Liver (tissue), 9 donors: ENCODE data around the gene FMN1. TPM values are rescaled to one million over a fixed set of nuclear protein-coding genes. Genes with fewer than 3 reads are reported as not detected.

Experiments used
- DNase-seq: peaks from one replicate; pipeline ENCODE4 v3.0.0-alpha.2; 2017; ENCODE audit warnings: low spot score
- H3K27ac ChIP-seq, 2 donors: one replicate each; pipeline ENCODE4 v1.7.0; 2013; ENCODE audit warnings: inconsistent platforms in 2 of 2, low read length in 2 of 2, control low read depth in 1 of 2, low read depth in 1 of 2, mild to moderate bottlenecking in 1 of 2
- H3K27me3 ChIP-seq, 4 donors: one replicate each; pipeline versions ENCODE4 v1.6.1 to v1.7.0; 2013; ENCODE audit warnings: low read length in 3 of 4, inconsistent platforms in 1 of 4, mild to moderate bottlenecking in 1 of 4, moderate library complexity in 1 of 4; ENCODE audit not compliant: control insufficient read depth in 4 of 4, insufficient read depth in 4 of 4
- H3K36me3 ChIP-seq, 4 donors: one replicate each; pipeline versions ENCODE4 v1.6.1 to v1.7.0; 2013; ENCODE audit warnings: low read length in 3 of 4, mild to moderate bottlenecking in 3 of 4, low read depth in 1 of 4, moderate library complexity in 1 of 4; ENCODE audit not compliant: control insufficient read depth in 4 of 4, insufficient read depth in 3 of 4
- H3K4me1 ChIP-seq, 4 donors: one replicate each; pipeline versions ENCODE4 v1.6.1 to v1.7.0; 2013; ENCODE audit warnings: low read length in 3 of 4, mild to moderate bottlenecking in 3 of 4, moderate library complexity in 1 of 4; ENCODE audit not compliant: control insufficient read depth in 4 of 4, insufficient read depth in 4 of 4
- H3K4me3 ChIP-seq, 3 donors: one replicate each; pipeline versions ENCODE4 v1.6.1 to v1.7.0; 2013; ENCODE audit warnings: low read length in 3 of 3, control low read depth in 1 of 3, low read depth in 1 of 3, mild to moderate bottlenecking in 1 of 3
- H3K9ac ChIP-seq, 2 donors: one replicate each; pipeline ENCODE4 v1.7.0; 2013; ENCODE audit warnings: low read length in 2 of 2, mild to moderate bottlenecking in 2 of 2, moderate library complexity in 2 of 2, control low read depth in 1 of 2, low read depth in 1 of 2
- H3K9me3 ChIP-seq, 4 donors: one replicate each; pipeline versions ENCODE4 v1.6.1 to v1.7.0; 2013; ENCODE audit warnings: low read length in 3 of 4; ENCODE audit not compliant: control insufficient read depth in 4 of 4
- EGR1 ChIP-seq, 2 donors: IDR thresholded peaks; 2 replicates each; pipeline ENCODE4 v1.6.1; 2016 to 2018; ENCODE audit warnings: antibody characterized with exemption in 2 of 2, low read depth in 2 of 2
- FOXA1 ChIP-seq: IDR thresholded peaks from 2 replicates; pipeline ENCODE4 v1.6.1; 2016; ENCODE audit warnings: antibody characterized with exemption
- FOXA2 ChIP-seq: IDR thresholded peaks from 2 replicates; pipeline ENCODE4 v1.6.1; 2016; ENCODE audit warnings: antibody characterized with exemption
- GABPA ChIP-seq, 2 donors: IDR thresholded peaks in 1 of 2; conservative IDR thresholded peaks in 1 of 2; 2 replicates each; pipeline ENCODE4 v1.6.1; 2016; ENCODE audit warnings: antibody characterized with exemption in 2 of 2, mild to moderate bottlenecking in 1 of 2, moderate library complexity in 1 of 2
- HNF4A ChIP-seq, 2 donors: conservative IDR thresholded peaks; 2 replicates each; pipeline ENCODE4 v1.6.1; 2016; ENCODE audit warnings: antibody characterized with exemption in 2 of 2, mild to moderate bottlenecking in 2 of 2
- HNF4G ChIP-seq: IDR thresholded peaks from 2 replicates; pipeline ENCODE4 v1.6.1; 2016; ENCODE audit warnings: antibody characterized with exemption
- JUND ChIP-seq, 2 donors: IDR thresholded peaks; 2 replicates each; pipeline ENCODE4 v1.6.1; 2016; ENCODE audit warnings: antibody characterized with exemption in 2 of 2
- MAX ChIP-seq: IDR thresholded peaks from 2 replicates; pipeline ENCODE4 v1.6.1; 2016; ENCODE audit warnings: antibody characterized with exemption
- NR2F2 ChIP-seq: IDR thresholded peaks from 2 replicates; pipeline ENCODE4 v1.6.1; 2016; ENCODE audit warnings: antibody characterized with exemption
- RAD21 ChIP-seq, 2 donors: IDR thresholded peaks; 2 replicates each; pipeline ENCODE4 v1.6.1; 2016; ENCODE audit warnings: antibody characterized with exemption in 2 of 2, mild to moderate bottlenecking in 2 of 2
- RXRA ChIP-seq, 2 donors: IDR thresholded peaks; 2 replicates each; pipeline ENCODE4 v1.6.1; 2017 to 2018; ENCODE audit warnings: antibody characterized with exemption in 2 of 2, mild to moderate bottlenecking in 1 of 2
- SP1 ChIP-seq: IDR thresholded peaks from 2 replicates; pipeline ENCODE4 v1.6.1; 2018; ENCODE audit warnings: antibody characterized with exemption, mild to moderate bottlenecking
- TAF1 ChIP-seq: conservative IDR thresholded peaks from 2 replicates; pipeline ENCODE4 v1.6.1; 2016; ENCODE audit warnings: antibody characterized with exemption, mild to moderate bottlenecking
- YY1 ChIP-seq: IDR thresholded peaks from 2 replicates; pipeline ENCODE4 v1.6.1; 2016; ENCODE audit warnings: antibody characterized with exemption, mild to moderate bottlenecking
- WGBS: extraction: QIAGEN DNeasy Blood & Tissue Kit; methylation state at CpG from one replicate; pipeline ENCODE4 v1.1.7; 2013; 5-methylcytosine and 5-hydroxymethylcytosine counted together
- polyA plus RNA-seq, 2 donors: library from polyadenylated mRNA; stranded (reverse) in 1 of 2; unstranded in 1 of 2; fragments of 200-250 nt in 1 of 2; fragments of >200 nt in 1 of 2; fragmentation: Nextera tagmentation in 1 of 2; extraction: Ambion mirVana in 1 of 2; gene quantifications; one replicate each; pipeline versions ENCODE4 v1.2.1 to v1.2.3, GENCODE V29; 2013 to 2015
- total RNA-seq, 2 donors: library from RNA; depleted of rRNA; stranded (reverse); fragments of >200 nt; gene quantifications; one replicate each; pipeline ENCODE4 v1.2.3, GENCODE V29; 2014
- TF ChIP-seq, protein P1 (sequence below): IDR thresholded peaks from 2 replicates; pipeline ENCODE4 v1.6.1; 2016; ENCODE audit warnings: antibody characterized with exemption, mild to moderate bottlenecking
- TF ChIP-seq, protein P2 (sequence below): IDR thresholded peaks from 2 replicates; pipeline ENCODE4 v1.6.1; 2016; ENCODE audit warnings: antibody characterized with exemption
- TF ChIP-seq, protein P3 (sequence below): fragments of 150-350 bp; IDR thresholded peaks from 2 replicates; pipeline ENCODE4 v1.5.1; 2017; ENCODE audit warnings: improper control_type of control experiment, low read depth, low read length; ENCODE audit not compliant: missing input control
- TF ChIP-seq, protein P4 (sequence below): IDR thresholded peaks from 2 replicates; pipeline ENCODE4 v1.6.1; 2016; ENCODE audit warnings: antibody characterized with exemption
- donor health status: healthy.
- donor health status: healthy.
- donor health status: healthy.
- donor health status: healthy.
- donor health status: healthy.

The FMN1 gene
- total and polyA plus RNA-seq, 4 donors = 0.21 to 5.4 (median 0.53) TPM

GRCh38 chr15:33095641-33096040 lies 98.9 kb downstream of the FMN1 start:
- Histone ChIP-seq H3K4me3 (no peak overlapping the region), H3K36me3 (no peaks in the 10 kb centered on the region), H3K9me3 (no peaks in the 10 kb centered on the region), H3K4me1 (no peaks in the 10 kb centered on the region), H3K27me3 (no peaks in the 10 kb centered on the region), H3K9ac (no peak overlapping the region), H3K27ac (no peak overlapping the region)
- 89% methylated on average over 2 of the region's 2 CpGs for WGBS
- TF ChIP-seq RAD21 (IDR thresholded peaks at IDR 0.05) = no peak
- no peak for TF ChIP-seq YY1
- TF ChIP-seq, protein P1, sequence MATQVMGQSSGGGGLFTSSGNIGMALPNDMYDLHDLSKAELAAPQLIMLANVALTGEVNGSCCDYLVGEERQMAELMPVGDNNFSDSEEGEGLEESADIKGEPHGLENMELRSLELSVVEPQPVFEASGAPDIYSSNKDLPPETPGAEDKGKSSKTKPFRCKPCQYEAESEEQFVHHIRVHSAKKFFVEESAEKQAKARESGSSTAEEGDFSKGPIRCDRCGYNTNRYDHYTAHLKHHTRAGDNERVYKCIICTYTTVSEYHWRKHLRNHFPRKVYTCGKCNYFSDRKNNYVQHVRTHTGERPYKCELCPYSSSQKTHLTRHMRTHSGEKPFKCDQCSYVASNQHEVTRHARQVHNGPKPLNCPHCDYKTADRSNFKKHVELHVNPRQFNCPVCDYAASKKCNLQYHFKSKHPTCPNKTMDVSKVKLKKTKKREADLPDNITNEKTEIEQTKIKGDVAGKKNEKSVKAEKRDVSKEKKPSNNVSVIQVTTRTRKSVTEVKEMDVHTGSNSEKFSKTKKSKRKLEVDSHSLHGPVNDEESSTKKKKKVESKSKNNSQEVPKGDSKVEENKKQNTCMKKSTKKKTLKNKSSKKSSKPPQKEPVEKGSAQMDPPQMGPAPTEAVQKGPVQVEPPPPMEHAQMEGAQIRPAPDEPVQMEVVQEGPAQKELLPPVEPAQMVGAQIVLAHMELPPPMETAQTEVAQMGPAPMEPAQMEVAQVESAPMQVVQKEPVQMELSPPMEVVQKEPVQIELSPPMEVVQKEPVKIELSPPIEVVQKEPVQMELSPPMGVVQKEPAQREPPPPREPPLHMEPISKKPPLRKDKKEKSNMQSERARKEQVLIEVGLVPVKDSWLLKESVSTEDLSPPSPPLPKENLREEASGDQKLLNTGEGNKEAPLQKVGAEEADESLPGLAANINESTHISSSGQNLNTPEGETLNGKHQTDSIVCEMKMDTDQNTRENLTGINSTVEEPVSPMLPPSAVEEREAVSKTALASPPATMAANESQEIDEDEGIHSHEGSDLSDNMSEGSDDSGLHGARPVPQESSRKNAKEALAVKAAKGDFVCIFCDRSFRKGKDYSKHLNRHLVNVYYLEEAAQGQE = no peak
- no peak for TF ChIP-seq JUND (IDR thresholded peaks at IDR 0.05)
- TF ChIP-seq HNF4A (conservative IDR thresholded peaks at IDR 0.05) = no peak
- no peak for TF ChIP-seq TAF1
- TF ChIP-seq SP1 = no peak
- TF ChIP-seq FOXA2 = no peak
- TF ChIP-seq, protein P2, sequence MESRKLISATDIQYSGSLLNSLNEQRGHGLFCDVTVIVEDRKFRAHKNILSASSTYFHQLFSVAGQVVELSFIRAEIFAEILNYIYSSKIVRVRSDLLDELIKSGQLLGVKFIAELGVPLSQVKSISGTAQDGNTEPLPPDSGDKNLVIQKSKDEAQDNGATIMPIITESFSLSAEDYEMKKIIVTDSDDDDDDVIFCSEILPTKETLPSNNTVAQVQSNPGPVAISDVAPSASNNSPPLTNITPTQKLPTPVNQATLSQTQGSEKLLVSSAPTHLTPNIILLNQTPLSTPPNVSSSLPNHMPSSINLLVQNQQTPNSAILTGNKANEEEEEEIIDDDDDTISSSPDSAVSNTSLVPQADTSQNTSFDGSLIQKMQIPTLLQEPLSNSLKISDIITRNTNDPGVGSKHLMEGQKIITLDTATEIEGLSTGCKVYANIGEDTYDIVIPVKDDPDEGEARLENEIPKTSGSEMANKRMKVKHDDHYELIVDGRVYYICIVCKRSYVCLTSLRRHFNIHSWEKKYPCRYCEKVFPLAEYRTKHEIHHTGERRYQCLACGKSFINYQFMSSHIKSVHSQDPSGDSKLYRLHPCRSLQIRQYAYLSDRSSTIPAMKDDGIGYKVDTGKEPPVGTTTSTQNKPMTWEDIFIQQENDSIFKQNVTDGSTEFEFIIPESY = no peak
- TF ChIP-seq NR2F2 = no peak
- no peak for TF ChIP-seq GABPA (IDR thresholded peaks at IDR 0.05 in 1 of 2, conservative IDR thresholded peaks at IDR 0.05 in 1 of 2)
- TF ChIP-seq, protein P3, sequence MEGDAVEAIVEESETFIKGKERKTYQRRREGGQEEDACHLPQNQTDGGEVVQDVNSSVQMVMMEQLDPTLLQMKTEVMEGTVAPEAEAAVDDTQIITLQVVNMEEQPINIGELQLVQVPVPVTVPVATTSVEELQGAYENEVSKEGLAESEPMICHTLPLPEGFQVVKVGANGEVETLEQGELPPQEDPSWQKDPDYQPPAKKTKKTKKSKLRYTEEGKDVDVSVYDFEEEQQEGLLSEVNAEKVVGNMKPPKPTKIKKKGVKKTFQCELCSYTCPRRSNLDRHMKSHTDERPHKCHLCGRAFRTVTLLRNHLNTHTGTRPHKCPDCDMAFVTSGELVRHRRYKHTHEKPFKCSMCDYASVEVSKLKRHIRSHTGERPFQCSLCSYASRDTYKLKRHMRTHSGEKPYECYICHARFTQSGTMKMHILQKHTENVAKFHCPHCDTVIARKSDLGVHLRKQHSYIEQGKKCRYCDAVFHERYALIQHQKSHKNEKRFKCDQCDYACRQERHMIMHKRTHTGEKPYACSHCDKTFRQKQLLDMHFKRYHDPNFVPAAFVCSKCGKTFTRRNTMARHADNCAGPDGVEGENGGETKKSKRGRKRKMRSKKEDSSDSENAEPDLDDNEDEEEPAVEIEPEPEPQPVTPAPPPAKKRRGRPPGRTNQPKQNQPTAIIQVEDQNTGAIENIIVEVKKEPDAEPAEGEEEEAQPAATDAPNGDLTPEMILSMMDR = no peak
- TF ChIP-seq FOXA1 = no peak
- TF ChIP-seq MAX = no peak
- TF ChIP-seq, protein P4, sequence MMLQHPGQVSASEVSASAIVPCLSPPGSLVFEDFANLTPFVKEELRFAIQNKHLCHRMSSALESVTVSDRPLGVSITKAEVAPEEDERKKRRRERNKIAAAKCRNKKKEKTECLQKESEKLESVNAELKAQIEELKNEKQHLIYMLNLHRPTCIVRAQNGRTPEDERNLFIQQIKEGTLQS = no peak
- TF ChIP-seq EGR1 (IDR thresholded peaks at IDR 0.05; ENCODE audit: low read depth in 2 of 2) = no peak
- no peak for TF ChIP-seq RXRA (IDR thresholded peaks at IDR 0.05)
- no peak for TF ChIP-seq HNF4G
- no peak for DNase-seq
